ENCODE data around the gene PCDHGB6. TPM values are rescaled to one million over a fixed set of nuclear protein-coding genes. Genes with fewer than 3 reads are reported as not detected.

PCDHGB6 gene
- 0.93 and 1.4 TPM in 2 replicates for total RNA-seq

DNA sequence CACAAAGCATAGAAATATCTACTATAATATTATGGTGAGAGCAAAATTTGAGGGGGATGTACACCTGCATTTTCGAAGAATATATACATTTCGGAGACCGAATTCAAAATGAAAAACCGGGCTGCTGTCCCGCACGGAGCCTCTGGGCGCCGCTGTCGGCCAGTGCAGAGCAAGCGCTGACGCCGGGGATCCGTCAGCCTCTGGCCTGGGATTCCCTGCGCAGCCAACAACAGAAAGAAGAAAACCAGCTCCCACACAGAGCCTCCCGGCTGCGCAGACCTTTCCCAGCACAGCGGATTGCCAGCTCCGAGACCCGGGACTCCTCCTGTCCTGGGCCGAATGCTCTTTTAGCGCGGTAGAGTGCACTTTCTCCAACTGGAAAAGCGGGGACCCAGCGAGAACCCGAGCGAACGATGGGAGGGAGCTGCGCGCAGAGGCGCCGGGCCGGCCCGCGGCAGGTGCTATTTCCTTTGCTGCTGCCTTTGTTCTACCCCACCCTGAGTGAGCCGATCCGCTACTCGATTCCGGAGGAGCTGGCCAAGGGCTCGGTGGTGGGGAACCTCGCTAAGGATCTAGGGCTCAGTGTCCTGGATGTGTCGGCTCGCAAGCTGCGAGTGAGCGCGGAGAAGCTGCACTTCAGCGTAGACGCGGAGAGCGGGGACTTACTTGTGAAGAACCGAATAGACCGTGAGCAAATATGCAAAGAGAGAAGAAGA, at the start of gene PCDHGB6:
Gene PCDHGB6 (plus strand): TSS at position 232 of the 716 bp plus-strand sequence. CDS start 182 bp downstream, at position 414.

DNA sequence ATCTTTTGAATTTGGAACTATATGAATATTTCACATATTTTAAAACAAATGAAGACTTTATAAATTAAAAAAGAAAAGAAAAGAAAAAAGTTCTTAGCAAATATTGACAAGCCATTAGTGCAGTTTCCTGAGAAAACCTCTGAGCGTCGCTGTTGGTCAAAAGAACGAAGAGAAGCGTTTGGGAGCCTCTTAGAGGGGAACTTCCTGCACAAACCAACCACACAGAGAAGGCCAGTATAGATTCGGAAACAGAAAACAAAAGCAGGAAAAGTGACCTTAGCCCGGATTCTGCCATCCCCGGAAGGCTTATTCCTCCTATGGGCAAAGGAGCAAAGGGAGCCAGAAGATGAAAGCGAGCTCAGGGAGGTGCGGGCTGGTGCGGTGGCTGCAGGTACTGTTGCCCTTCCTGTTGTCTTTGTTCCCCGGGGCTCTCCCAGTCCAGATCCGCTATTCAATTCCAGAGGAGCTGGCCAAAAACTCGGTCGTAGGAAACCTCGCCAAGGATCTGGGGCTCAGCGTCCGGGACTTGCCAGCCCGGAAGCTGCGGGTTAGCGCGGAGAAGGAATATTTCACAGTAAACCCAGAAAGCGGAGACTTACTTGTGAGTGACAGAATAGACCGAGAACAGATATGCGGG, 47.9 kb upstream of the PCDHGB6 start, which contains the start of gene PCDHGB2:
Gene PCDHGB2 (plus strand): TSS at position 205 of the 637 bp plus-strand sequence. CDS start 142 bp downstream, at position 347.

DNA sequence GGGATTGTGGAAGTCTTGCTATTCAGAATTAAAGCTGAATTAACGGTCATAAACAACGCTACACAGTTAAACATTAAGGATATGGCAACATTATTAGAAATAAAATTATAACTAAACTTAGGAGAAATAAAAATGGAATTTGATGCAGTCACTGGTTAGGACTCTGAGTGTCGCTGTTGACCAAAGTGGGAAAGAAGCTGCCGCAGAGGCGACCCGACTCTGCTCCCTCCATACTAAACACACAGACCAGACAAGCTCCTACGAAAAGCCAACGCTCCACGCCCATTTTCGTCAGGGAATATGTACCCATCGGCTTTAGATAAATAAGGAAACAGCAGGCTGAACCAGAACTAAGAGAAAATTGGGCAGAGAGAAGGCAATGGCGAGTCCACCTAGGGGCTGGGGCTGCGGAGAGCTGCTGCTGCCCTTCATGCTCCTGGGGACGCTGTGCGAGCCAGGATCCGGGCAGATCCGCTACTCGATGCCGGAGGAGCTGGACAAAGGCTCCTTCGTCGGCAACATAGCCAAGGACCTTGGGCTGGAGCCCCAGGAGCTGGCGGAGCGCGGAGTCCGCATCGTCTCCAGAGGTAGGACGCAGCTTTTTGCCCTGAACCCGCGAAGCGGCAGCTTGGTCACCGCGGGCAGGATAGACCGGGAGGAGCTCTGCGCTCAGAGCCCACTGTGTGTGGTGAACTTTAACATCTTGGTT, 43.7 kb upstream of the PCDHGB6 start, which contains the start of gene PCDHGA5:
Gene PCDHGA5 (plus strand): TSS at position 211 of the 709 bp plus-strand sequence. CDS start 169 bp downstream, at position 380.

DNA sequence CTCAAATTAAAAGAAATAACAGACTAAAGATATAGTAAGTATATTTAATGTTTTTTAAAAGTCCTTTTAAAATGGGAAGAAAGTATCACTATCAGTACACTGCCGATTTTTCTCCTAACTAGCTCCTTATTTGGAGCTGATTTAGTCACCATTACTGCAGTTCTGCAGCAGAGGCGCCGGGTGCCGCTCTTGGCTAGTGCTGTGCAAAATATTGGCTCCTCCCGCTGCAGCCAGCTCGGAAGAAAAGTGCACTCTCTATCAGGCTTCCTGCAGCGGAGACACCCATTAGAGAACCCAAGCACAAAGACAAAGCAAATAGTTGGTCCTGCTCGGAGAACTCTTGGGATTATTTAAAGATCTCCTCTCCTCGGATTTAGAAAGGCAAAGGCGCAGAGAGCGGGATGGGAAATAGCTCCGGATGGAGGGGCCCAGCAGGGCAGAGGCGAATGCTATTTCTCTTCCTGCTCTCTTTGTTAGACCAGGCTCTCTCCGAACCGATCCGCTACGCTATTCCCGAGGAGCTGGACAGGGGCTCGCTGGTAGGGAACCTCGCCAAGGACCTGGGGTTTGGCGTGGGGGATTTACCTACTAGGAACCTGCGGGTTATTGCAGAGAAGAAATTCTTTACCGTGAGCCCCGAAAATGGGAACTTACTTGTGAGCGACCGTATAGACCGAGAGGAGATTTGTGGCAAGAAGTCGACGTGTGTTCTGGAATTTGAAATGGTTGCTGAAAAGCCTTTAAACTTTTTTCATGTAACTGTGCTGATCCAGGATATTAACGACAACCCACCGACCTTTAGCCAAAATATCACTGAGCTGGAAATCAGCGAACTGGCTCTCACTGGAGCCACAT, 37.6 kb upstream of the PCDHGB6 start, which contains the start of gene PCDHGB3:
Gene PCDHGB3 (plus strand): TSS at position 249 of the 855 bp plus-strand sequence. CDS start 153 bp downstream, at position 402.

DNA sequence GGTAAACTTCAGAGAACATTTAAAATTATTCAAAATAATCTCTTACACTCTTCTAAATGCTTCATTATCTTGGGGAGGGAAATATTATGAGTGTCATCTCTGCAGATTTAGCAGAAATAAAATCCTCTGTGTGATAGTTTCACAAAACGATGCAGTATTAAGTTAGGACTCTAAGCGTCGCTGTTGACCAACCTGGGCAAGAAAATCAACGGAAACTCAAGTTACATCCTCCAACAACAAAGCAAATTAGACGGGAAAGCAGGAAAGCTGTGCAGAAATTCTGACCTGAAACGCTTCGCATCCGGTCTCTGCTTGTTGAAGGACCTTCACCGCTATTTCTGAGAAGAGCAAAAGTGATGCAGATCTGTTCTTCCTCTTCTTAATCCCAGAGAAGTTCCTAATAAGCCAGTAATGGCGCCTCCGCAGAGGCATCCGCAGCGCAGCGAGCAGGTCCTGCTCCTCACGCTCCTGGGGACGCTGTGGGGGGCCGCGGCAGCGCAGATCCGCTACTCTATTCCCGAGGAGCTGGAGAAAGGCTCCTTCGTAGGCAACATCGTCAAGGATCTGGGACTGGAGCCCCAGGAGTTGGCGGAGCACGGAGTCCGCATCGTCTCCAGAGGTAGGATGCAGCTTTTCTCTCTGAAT, 34.0 kb upstream of the PCDHGB6 start, which contains the start of gene PCDHGA6:
Gene PCDHGA6 (plus strand): TSS at position 219 of the 645 bp plus-strand sequence. CDS start 193 bp downstream, at position 412.

DNA sequence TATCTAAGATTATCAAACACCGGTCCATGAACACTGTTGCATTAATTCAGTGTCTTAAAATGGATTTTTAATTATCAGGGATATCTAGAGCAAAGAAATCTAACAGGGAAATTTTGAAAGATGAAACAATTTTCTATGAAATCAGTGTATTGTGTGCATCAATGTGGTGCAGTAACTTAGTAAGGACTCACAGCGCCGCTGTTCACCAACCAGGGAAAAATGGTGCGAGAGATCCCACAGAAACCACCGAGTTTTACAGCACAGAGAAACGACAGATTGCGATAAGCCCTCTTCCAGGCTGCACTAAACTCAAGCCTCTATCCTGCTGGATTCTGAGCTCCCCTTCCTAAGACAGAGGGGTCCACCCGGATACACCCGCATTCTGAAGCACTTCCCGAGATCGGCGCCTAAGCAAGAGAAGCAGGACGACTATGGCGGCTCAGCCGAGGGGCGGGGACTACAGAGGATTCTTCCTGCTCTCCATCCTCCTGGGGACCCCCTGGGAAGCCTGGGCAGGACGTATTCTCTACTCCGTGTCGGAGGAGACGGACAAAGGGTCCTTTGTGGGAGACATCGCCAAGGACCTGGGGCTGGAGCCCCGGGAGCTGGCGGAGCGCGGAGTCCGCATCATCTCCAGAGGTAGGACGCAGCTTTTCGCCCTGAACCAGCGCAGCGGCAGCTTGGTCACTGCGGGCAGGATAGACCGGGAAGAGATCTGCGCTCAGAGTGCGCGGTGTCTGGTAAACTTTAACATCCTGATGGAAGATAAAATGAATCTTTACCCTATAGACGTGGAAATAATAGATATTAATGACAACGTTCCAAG, 25.1 kb upstream of the PCDHGB6 start, which contains the start of gene PCDHGA7:
Gene PCDHGA7 (plus strand): TSS at position 274 of the 826 bp plus-strand sequence. CDS start 158 bp downstream, at position 432.

DNA sequence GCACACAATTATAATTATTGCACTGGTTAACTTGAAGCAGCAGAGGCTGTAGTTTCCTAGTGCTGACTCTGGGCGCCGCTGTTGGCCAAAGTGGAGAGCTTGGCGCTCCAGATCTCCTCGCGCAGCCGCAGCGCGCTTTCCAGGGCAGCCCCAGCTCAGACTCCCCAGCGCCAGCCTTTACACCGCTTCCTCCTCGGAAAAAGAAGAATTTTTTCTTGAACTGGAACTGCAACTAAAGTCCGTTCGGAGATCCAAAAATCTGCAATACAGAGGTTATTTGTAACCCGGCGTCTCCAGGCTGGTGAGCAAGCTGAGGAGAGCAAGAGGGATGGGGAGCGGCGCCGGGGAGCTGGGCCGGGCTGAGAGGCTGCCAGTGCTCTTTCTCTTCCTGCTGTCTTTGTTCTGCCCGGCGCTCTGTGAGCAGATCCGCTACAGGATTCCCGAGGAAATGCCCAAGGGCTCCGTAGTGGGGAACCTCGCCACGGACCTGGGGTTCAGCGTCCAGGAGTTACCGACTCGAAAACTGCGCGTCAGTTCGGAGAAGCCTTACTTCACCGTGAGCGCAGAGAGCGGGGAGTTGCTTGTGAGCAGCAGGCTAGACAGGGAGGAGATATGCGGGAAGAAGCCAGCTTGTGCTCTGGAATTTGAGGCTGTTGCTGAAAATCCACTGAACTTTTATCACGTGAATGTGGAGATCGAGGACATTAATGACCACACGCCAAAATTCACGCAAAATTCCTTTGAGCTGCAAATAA, 20.1 kb upstream of the PCDHGB6 start, which contains the start of gene PCDHGB4:
Gene PCDHGB4 (plus strand): TSS at position 142 of the 755 bp plus-strand sequence. CDS start 187 bp downstream, at position 329.

DNA sequence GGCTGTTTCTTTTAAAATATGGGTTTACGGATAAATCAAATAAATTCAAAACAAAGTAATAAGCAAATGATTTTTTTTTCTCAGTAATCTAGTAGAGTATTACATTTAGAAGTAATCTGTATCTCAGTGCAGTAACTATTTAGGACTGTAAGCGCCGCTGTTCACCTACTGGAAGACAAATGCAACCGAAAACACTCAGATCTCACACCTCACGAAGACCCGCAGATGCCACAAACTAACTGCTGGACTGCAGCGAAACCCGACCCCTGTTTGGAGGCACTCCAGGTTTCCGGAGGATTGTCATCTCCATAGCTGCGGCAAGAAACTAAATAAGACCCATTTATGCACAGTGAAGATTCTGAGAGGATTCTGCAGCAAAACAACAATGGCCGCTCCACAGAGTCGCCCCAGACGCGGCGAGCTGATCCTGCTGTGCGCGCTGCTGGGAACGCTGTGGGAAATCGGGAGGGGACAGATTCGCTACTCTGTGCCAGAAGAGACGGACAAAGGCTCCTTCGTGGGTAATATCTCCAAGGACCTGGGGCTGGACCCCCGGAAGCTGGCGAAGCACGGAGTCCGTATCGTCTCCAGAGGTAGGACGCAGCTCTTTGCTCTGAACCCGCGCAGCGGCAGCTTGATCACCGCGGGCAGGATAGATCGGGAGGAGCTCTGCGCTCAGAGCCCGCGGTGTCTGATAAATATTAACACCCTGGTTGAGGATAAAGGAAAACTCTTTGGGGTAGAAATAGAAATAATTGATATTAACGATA, 15.2 kb upstream of the PCDHGB6 start, which contains the start of gene PCDHGA8:
Gene PCDHGA8 (plus strand): TSS at position 205 of the 770 bp plus-strand sequence. CDS start 181 bp downstream, at position 386.

DNA sequence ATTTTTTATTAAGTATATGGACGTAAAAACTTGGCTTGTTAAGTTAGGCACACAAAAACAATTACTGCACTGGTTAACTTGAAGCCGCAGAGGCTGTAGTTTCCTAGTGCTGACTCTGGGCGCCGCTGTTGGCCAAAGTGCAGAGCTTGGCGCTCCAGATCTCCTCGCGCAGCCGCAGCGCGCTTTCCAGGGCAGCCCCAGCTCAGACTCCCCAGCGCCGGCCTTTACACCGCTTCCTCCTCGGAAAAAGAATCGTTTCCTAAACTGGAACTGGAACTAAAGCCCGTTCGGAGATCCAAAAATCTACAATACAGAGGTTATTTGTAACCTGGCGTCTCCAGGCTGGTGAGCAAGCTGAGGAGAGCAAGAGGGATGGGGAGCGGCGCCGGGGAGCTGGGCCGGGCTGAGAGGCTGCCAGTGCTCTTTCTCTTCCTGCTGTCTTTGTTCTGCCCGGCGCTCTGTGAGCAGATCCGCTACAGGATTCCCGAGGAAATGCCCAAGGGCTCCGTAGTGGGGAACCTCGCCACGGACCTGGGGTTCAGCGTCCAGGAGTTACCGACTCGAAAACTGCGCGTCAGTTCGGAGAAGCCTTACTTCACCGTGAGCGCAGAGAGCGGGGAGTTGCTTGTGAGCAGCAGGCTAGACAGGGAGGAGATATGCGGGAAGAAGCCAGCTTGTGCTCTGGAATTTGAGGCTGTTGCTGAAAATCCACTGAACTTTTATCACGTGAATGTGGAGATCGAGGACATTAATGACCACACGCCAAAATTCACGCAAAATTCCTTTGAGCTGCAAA, 9.9 kb upstream of the PCDHGB6 start, which contains the start of gene PCDHGB5:
Gene PCDHGB5 (plus strand): TSS at position 192 of the 796 bp plus-strand sequence. CDS start 181 bp downstream, at position 373.

DNA sequence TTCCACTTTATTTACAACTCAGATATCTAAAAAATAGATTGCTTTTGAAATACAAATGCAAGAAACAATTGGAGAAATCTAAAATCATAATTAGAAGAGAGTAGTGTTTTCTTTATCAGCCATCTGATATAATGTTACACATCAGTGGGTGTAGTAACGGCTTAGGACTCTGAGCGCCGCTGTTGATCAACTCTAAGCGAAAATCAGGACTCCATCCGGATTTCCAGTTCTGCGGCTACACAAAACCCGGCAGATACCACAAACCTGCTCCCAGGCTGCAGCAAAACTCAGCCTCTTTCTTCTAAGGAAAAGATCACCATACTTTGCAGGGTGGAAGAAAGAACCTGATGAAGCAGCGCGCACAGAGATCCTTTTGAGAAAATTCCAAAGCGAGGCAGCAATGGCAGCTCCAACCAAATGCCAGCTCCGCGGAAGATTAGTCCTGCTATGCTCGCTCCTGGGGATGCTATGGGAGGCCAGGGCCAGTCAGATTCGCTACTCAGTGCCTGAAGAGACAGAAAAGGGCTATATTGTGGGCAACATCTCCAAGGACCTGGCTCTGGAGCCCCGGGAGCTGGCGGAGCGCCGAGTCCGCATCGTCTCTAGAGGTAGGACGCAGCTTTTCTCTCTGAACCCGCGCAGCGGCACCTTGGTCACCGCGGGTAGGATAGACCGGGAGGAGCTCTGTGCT, 5.1 kb upstream of the PCDHGB6 start, which contains the start of gene PCDHGA9:
Gene PCDHGA9 (plus strand): TSS at position 226 of the 691 bp plus-strand sequence. CDS start 175 bp downstream, at position 401.

DNA sequence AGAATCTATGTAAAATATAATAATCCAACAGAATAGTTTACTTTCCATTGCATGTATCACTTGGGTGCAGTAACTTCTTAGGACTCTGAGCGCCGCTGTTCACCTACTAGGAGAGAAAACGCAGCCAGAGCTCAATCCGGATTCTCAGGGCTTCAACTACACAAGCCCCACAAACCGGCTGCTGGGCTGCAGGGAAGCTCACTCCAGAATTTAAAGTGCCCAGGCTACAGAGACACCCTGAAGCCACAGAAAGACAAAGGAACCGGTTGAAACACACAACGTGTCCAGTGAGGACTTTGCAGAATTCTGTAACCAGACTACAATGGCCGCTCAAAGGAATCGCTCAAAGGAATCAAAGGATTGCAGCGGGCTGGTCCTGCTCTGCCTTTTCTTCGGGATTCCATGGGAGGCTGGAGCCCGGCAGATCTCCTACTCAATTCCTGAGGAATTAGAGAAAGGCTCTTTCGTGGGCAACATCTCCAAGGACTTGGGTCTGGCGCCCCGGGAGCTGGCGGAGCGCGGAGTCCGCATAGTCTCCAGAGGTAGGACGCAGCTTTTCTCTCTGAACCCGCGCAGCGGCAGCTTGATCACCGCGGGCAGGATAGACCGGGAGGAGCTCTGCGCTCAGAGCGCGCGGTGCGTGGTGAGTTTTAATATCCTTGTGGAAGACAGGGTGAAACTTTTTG, 5.2 kb downstream of the PCDHGB6 start, which contains the start of gene PCDHGA10:
Gene PCDHGA10 (plus strand): TSS at position 134 of the 686 bp plus-strand sequence. CDS start 189 bp downstream, at position 323.

DNA sequence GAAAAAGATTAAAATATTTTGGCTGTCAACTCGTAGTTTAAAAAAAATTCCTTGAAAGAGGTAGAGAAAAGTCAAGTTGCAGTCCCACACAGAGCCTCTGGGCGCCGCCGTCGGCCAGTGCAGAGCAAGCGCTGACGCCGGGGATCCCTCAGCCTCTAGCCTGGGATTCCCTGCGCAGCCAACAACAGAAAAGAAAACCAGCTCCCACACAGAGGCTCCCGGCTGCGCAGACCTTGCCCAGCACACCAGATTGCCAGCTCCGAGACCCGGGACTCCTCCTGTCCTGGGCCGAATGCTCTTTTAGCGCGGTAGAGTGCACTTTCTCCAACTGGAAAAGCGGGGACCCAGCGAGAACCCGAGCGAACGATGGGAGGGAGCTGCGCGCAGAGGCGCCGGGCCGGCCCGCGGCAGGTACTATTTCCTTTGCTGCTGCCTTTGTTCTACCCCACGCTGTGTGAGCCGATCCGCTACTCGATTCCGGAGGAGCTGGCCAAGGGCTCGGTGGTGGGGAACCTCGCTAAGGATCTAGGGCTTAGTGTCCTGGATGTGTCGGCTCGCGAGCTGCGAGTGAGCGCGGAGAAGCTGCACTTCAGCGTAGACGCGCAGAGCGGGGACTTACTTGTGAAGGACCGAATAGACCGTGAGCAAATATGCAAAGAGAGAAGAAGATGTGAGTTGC, 9.8 kb downstream of the PCDHGB6 start, which contains the start of gene PCDHGB7:
Gene PCDHGB7 (plus strand): TSS at position 184 of the 679 bp plus-strand sequence. CDS start 183 bp downstream, at position 367.

DNA sequence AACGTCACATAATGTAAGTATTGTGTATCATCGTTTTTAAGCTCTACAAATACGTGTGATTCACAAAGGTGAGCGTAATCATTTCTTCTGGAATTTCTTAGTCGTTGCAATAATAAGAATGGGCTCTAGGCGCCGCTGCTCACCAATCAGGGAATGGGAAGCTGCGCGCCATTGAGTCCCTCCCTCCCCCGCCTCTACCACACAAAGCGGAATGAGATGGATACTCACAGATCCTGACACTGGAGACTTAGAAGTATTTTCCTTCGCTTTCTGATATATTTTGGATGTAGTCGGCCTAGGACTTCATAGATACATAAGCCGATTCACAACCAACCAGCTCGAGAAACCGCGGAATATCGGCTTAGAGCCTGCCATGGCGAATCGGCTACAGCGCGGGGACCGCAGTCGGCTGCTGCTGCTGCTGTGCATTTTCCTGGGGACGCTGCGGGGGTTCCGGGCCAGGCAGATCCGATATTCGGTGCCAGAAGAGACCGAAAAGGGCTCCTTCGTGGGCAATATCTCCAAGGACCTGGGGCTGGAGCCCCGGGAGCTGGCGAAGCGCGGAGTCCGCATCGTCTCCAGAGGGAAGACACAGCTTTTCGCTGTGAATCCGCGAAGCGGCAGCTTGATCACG, 13.2 kb downstream of the PCDHGB6 start, which contains the start of gene PCDHGA11:
Gene PCDHGA11 (plus strand): TSS at position 197 of the 634 bp plus-strand sequence. CDS start 177 bp downstream, at position 374.

DNA sequence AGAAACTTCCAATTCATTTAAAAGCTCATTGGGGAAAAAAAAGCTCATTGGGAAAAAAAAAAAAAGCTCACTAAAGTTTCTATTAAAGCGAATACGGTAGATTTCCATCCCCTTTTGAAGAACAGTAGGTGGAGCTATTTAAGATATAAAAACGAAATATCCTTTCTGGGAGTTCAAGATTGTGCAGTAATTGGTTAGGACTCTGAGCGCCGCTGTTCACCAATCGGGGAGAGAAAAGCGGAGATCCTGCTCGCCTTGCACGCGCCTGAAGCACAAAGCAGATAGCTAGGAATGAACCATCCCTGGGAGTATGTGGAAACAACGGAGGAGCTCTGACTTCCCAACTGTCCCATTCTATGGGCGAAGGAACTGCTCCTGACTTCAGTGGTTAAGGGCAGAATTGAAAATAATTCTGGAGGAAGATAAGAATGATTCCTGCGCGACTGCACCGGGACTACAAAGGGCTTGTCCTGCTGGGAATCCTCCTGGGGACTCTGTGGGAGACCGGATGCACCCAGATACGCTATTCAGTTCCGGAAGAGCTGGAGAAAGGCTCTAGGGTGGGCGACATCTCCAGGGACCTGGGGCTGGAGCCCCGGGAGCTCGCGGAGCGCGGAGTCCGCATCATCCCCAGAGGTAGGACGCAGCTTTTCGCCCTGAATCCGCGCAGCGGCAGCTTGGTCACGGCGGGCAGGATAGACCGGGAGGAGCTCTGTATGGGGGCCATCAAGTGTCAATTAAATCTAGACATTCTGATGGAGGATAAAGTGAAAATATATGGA, 22.7 kb downstream of the PCDHGB6 start, which contains the start of gene PCDHGA12:
Gene PCDHGA12 (plus strand): TSS at position 176 of the 782 bp plus-strand sequence. CDS start 253 bp downstream, at position 429.

